Measurements from ENCODE around the gene DLGAP1. TPM values are rescaled to one million over a fixed set of nuclear protein-coding genes. Genes with fewer than 3 reads are reported as not detected.
"Not testable (repeated sequence)": the region's sequence is repeated elsewhere in the genome, so short reads cannot be mapped to it uniquely, and the experiment has no call there.

DLGAP1 gene
- total and polyA plus RNA-seq, 4 donors, result 0.06 to 1.2 (median 0.17) TPM; not detected in 1

DNA sequence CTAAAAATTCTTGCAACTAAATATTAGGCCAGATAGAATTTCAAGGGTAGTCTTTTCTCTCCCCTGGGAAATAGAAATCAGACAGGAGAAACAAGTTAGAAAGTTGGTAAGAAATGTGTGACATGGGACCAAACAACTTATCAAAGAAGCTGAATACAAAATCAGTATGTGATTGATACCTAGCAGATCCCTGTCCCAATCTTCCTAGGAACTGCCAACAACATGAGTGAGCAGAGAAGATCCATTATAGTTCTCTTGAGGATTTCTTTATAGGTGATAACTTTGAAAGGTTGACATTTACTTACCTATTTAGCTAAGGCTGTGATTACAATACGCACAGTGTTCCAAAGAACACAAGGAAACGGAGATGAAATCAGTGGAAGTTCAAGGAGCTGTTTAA is 162.4 kb downstream of the DLGAP1 start:
- no peaks in the 10 kb centered on the region for H3K36me3 ChIP-seq (ENCODE audit: control insufficient read depth in 4 of 4, insufficient read depth in 3 of 4, low read depth in 1 of 4, low read length in 3 of 4)
- H3K9me3 ChIP-seq (ENCODE audit: control insufficient read depth in 4 of 4, low read length in 3 of 4), result no peaks in the 10 kb centered on the region
- 76% methylated on average over 2 of the region's 2 CpGs for WGBS
- H3K9ac ChIP-seq (ENCODE audit: low read depth in 1 of 2, low read length in 2 of 2), result no peak overlapping the region
- H3K27me3 ChIP-seq (ENCODE audit: control insufficient read depth in 4 of 4, insufficient read depth in 4 of 4, low read length in 3 of 4), result no peaks in the 10 kb centered on the region
- no peaks in the 10 kb centered on the region for H3K4me1 ChIP-seq (ENCODE audit: control insufficient read depth in 4 of 4, insufficient read depth in 4 of 4, low read length in 3 of 4)
- no peak overlapping the region for H3K4me3 ChIP-seq (ENCODE audit: low read depth in 1 of 3, low read length in 3 of 3)
- no peak for TF ChIP-seq FOXA2 (IDR thresholded peaks at IDR 0.05)
- TF ChIP-seq HNF4A (conservative IDR thresholded peaks at IDR 0.05), result no peak
- TF ChIP-seq, protein P1, sequence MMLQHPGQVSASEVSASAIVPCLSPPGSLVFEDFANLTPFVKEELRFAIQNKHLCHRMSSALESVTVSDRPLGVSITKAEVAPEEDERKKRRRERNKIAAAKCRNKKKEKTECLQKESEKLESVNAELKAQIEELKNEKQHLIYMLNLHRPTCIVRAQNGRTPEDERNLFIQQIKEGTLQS (IDR thresholded peaks at IDR 0.05), result no peak
- TF ChIP-seq EGR1 (IDR thresholded peaks at IDR 0.05; ENCODE audit: low read depth in 2 of 2), result no peak
- no peak for TF ChIP-seq NR2F2 (IDR thresholded peaks at IDR 0.05)
- TF ChIP-seq, protein P2, sequence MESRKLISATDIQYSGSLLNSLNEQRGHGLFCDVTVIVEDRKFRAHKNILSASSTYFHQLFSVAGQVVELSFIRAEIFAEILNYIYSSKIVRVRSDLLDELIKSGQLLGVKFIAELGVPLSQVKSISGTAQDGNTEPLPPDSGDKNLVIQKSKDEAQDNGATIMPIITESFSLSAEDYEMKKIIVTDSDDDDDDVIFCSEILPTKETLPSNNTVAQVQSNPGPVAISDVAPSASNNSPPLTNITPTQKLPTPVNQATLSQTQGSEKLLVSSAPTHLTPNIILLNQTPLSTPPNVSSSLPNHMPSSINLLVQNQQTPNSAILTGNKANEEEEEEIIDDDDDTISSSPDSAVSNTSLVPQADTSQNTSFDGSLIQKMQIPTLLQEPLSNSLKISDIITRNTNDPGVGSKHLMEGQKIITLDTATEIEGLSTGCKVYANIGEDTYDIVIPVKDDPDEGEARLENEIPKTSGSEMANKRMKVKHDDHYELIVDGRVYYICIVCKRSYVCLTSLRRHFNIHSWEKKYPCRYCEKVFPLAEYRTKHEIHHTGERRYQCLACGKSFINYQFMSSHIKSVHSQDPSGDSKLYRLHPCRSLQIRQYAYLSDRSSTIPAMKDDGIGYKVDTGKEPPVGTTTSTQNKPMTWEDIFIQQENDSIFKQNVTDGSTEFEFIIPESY (IDR thresholded peaks at IDR 0.05), result no peak
- TF ChIP-seq, protein P3, sequence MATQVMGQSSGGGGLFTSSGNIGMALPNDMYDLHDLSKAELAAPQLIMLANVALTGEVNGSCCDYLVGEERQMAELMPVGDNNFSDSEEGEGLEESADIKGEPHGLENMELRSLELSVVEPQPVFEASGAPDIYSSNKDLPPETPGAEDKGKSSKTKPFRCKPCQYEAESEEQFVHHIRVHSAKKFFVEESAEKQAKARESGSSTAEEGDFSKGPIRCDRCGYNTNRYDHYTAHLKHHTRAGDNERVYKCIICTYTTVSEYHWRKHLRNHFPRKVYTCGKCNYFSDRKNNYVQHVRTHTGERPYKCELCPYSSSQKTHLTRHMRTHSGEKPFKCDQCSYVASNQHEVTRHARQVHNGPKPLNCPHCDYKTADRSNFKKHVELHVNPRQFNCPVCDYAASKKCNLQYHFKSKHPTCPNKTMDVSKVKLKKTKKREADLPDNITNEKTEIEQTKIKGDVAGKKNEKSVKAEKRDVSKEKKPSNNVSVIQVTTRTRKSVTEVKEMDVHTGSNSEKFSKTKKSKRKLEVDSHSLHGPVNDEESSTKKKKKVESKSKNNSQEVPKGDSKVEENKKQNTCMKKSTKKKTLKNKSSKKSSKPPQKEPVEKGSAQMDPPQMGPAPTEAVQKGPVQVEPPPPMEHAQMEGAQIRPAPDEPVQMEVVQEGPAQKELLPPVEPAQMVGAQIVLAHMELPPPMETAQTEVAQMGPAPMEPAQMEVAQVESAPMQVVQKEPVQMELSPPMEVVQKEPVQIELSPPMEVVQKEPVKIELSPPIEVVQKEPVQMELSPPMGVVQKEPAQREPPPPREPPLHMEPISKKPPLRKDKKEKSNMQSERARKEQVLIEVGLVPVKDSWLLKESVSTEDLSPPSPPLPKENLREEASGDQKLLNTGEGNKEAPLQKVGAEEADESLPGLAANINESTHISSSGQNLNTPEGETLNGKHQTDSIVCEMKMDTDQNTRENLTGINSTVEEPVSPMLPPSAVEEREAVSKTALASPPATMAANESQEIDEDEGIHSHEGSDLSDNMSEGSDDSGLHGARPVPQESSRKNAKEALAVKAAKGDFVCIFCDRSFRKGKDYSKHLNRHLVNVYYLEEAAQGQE (IDR thresholded peaks at IDR 0.05), result no peak
- no peak for TF ChIP-seq GABPA (IDR thresholded peaks at IDR 0.05 in 1 of 2, conservative IDR thresholded peaks at IDR 0.05 in 1 of 2)
- TF ChIP-seq TAF1 (conservative IDR thresholded peaks at IDR 0.05), result no peak
- TF ChIP-seq, protein P4, sequence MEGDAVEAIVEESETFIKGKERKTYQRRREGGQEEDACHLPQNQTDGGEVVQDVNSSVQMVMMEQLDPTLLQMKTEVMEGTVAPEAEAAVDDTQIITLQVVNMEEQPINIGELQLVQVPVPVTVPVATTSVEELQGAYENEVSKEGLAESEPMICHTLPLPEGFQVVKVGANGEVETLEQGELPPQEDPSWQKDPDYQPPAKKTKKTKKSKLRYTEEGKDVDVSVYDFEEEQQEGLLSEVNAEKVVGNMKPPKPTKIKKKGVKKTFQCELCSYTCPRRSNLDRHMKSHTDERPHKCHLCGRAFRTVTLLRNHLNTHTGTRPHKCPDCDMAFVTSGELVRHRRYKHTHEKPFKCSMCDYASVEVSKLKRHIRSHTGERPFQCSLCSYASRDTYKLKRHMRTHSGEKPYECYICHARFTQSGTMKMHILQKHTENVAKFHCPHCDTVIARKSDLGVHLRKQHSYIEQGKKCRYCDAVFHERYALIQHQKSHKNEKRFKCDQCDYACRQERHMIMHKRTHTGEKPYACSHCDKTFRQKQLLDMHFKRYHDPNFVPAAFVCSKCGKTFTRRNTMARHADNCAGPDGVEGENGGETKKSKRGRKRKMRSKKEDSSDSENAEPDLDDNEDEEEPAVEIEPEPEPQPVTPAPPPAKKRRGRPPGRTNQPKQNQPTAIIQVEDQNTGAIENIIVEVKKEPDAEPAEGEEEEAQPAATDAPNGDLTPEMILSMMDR (IDR thresholded peaks at IDR 0.05; ENCODE audit: low read depth, low read length, missing input control), result no peak
- H3K27ac ChIP-seq (ENCODE audit: low read depth in 1 of 2, low read length in 2 of 2), result no peak overlapping the region
- DNase-seq (ENCODE audit: low spot score), result no peak

DNA sequence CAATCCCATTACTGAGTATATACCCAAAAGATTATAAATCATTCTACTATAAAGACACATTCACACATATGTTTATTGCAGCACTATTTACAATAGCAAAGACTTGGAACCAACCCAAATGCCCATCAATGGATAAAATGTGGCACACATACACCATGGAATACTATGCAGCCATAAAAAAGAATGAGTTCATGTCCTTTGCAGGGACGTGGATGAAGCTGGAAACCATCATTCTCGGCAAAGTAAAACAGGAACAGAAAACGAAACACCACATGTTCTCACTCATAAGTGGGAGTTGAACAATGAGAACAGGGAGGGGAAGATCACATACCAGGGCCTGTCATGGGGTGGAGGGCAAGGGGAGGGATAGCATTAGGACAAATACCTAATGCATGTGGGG is 167.8 kb downstream of the DLGAP1 start:
- not testable (repeated sequence) for H3K4me3 ChIP-seq (ENCODE audit: low read depth in 1 of 3, low read length in 3 of 3); H3K4me1 ChIP-seq (ENCODE audit: control insufficient read depth in 4 of 4, insufficient read depth in 4 of 4, low read length in 3 of 4)

More for the DNA sequence above, 167.8 kb downstream of the DLGAP1 start:
- H3K27ac ChIP-seq (ENCODE audit: low read depth in 1 of 2, low read length in 2 of 2); H3K27me3 ChIP-seq (ENCODE audit: control insufficient read depth in 4 of 4, insufficient read depth in 4 of 4, low read length in 3 of 4); H3K9ac ChIP-seq (ENCODE audit: low read depth in 1 of 2, low read length in 2 of 2); H3K36me3 ChIP-seq (ENCODE audit: control insufficient read depth in 4 of 4, insufficient read depth in 3 of 4, low read depth in 1 of 4, low read length in 3 of 4); H3K9me3 ChIP-seq (ENCODE audit: control insufficient read depth in 4 of 4, low read length in 3 of 4); DNase-seq (ENCODE audit: low spot score): not testable (repeated sequence)
- 88% methylated on average over 3 of the region's 3 CpGs for WGBS

Measured in liver (tissue), 9 donors.